ENCODE results near the gene ZNF773.

GRCh38 chr19:57477191-57478008 is 22.3 kb upstream of the ZNF773 start, which contains the start of gene ZNF772:
- no peak for TF ChIP-seq POLR2A (IDR thresholded peaks at IDR 0.05)
- TF ChIP-seq POLR2AphosphoS5 (IDR thresholded peaks at IDR 0.05): peak in 2 of 3 donors; percentile 11 to 60
- no peak for TF ChIP-seq EP300 (IDR thresholded peaks at IDR 0.05)

Data from stomach (tissue), 4 donors.